ENCODE data around the gene HBEGF. TPM values are rescaled to one million over a fixed set of nuclear protein-coding genes. Genes with fewer than 3 reads are reported as not detected.

The HBEGF gene
- total RNA-seq, 2 donors from 2014 or later: 32.2 to 60.7 TPM

- TF ChIP-seq CTCF (IDR thresholded peaks at IDR 0.05): no peak
- no peak for DNase-seq (ENCODE audit: low spot score)
- Histone ChIP-seq H3K27me3 (no peaks in the 10 kb centered on the region), H3K36me3 (no peaks in the 10 kb centered on the region), H3K4me1 (peaks cover 0 to 16% of the 10 kb centered on the region in 2 donors), H3K9me3 (no peaks in the 10 kb centered on the region), H3K27ac (no peak overlapping the region), H3K4me3 (no peak overlapping the region)
Observed at GRCh38 chr5:140360681-140361479, 14.5 kb upstream of the HBEGF start.

GRCh38 chr5:140360101-140360500 is 13.7 kb upstream of the HBEGF start, which contains the start of gene SLC4A9:
SLC4A9 (plus strand) TSS chr5:140360194; CDS start chr5:140360237, 43 bp downstream.
- peaks cover 0 to 16% of the 10 kb centered on the region in 2 donors for H3K4me1 ChIP-seq
- H3K4me3 ChIP-seq: no peak within 1 kb of the TSS
- no peaks in the 10 kb centered on the region for H3K9me3 ChIP-seq
- no peaks in the 10 kb centered on the region for H3K27me3 ChIP-seq
- no peak for TF ChIP-seq CTCF (IDR thresholded peaks at IDR 0.05)
- no peak within 1 kb of the TSS for H3K27ac ChIP-seq
- DNase-seq (ENCODE audit: low spot score): no peak
- no peaks in the 10 kb centered on the region for H3K36me3 ChIP-seq

GRCh38 chr5:140358738-140359310 is 12.4 kb upstream of the HBEGF start:
- peak in 1 of 2 donors; percentile 47 for TF ChIP-seq CTCF (IDR thresholded peaks at IDR 0.05)
- H3K27ac ChIP-seq: no peak overlapping the region
- no peak for DNase-seq (ENCODE audit: low spot score)
- H3K9me3 ChIP-seq: no peaks in the 10 kb centered on the region
- H3K36me3 ChIP-seq: no peaks in the 10 kb centered on the region
- H3K4me1 ChIP-seq: peaks cover 0 to 16% of the 10 kb centered on the region in 2 donors
- H3K27me3 ChIP-seq: no peaks in the 10 kb centered on the region
- H3K4me3 ChIP-seq: no peak overlapping the region

GRCh38 chr5:140357726-140358093 is 11.3 kb upstream of the HBEGF start:
- peak; percentile 93 for DNase-seq (ENCODE audit: low spot score)
- Histone ChIP-seq H3K4me1 (peaks cover 0 to 7% of the 10 kb centered on the region in 2 donors), H3K4me3 (no peak overlapping the region), H3K27ac (peak overlapping the region in 1 of 2 donors; percentile 26), H3K27me3 (no peaks in the 10 kb centered on the region), H3K36me3 (no peaks in the 10 kb centered on the region), H3K9me3 (no peaks in the 10 kb centered on the region)
- TF ChIP-seq CTCF (IDR thresholded peaks at IDR 0.05): peak; percentile 90 to 94

- H3K4me3 ChIP-seq: no peak overlapping the region
- no peak overlapping the region for H3K27ac ChIP-seq
- peaks cover 0 to 7% of the 10 kb centered on the region in 2 donors for H3K4me1 ChIP-seq
- H3K9me3 ChIP-seq: no peaks in the 10 kb centered on the region
- H3K27me3 ChIP-seq: no peaks in the 10 kb centered on the region
- DNase-seq (ENCODE audit: low spot score): no peak
- TF ChIP-seq CTCF (IDR thresholded peaks at IDR 0.05): no peak
- no peaks in the 10 kb centered on the region for H3K36me3 ChIP-seq
Observed at GRCh38 chr5:140356853-140357725, 10.7 kb upstream of the HBEGF start.
